HepG2 (cell line): ENCODE results near the gene SH2D6. TPM values are rescaled to one million over a fixed set of nuclear protein-coding genes. Genes with fewer than 3 reads are reported as not detected.

Source experiments
- FOSL1 ChIP-seq: sonication (generic); formaldehyde crosslinking; IDR thresholded peaks from 2 replicates; pipeline ENCODE4 v1.9.0; 2021; ENCODE audit warnings: missing genetic modification reagents, borderline replicate concordance
- HINFP ChIP-seq: sonication (generic); formaldehyde crosslinking; IDR thresholded peaks from 2 replicates; pipeline ENCODE4 v1.4.0; 2020; ENCODE audit warnings: low read depth, mild to moderate bottlenecking, missing genetic modification reagents
- HNRNPUL1 ChIP-seq: fragments of 200-400 bp; formaldehyde crosslinking; IDR thresholded peaks from 2 replicates; pipeline ENCODE4 v1.6.1; 2017; ENCODE audit warnings: low read depth, mild to moderate bottlenecking, low read length, moderate library complexity
- ISL2 ChIP-seq: sonication (generic); formaldehyde crosslinking; IDR thresholded peaks from 2 replicates; pipeline ENCODE4 v1.5.0; 2020; ENCODE audit warnings: missing genetic modification reagents
- KLF6 ChIP-seq: IDR thresholded peaks from 2 replicates; pipeline ENCODE4 v1.8.0; 2016; ENCODE audit warnings: missing biosample characterization, missing genetic modification reagents
- MIER2 ChIP-seq: IDR thresholded peaks from 2 replicates; pipeline ENCODE4 v1.6.1; 2016; ENCODE audit warnings: missing biosample characterization, missing genetic modification reagents
- NCOR1 ChIP-seq: fragments of 200-600 bp; sonication (generic); IDR thresholded peaks from 2 replicates; pipeline ENCODE4 v1.7.0; 2017; ENCODE audit warnings: antibody characterized with exemption, low read length, borderline replicate concordance
- SP140L ChIP-seq: sonication (generic); formaldehyde crosslinking; IDR thresholded peaks from 2 replicates; pipeline ENCODE4 v1.4.0; 2020; ENCODE audit warnings: missing genetic modification reagents, borderline replicate concordance
- SP5 ChIP-seq: IDR thresholded peaks from 2 replicates; pipeline ENCODE4 v1.6.1; 2016; ENCODE audit warnings: low read depth, borderline replicate concordance
- STAG1 ChIP-seq: sonication (generic); formaldehyde crosslinking; IDR thresholded peaks from 2 replicates; pipeline ENCODE4 v1.4.0; 2020; ENCODE audit warnings: missing genetic modification reagents
- TCF12 ChIP-seq, 2 experiments: fragments of 450-650 bp in 1 of 2; sonication (generic) in 1 of 2; formaldehyde crosslinking in 1 of 2; IDR thresholded peaks; 2 replicates each; pipeline versions ENCODE4 v1.6.1 to v1.8.0; 2017 to 2022; ENCODE audit warnings: antibody characterized with exemption in 1 of 2, mild to moderate bottlenecking in 1 of 2, missing genetic modification reagents in 1 of 2, moderate library complexity in 1 of 2
- ZFP36L1 ChIP-seq: sonication (generic); formaldehyde crosslinking; IDR thresholded peaks from 2 replicates; pipeline ENCODE4 v1.8.0; 2022; ENCODE audit warnings: mild to moderate bottlenecking, missing genetic modification reagents, moderate library complexity
- ZSCAN20 ChIP-seq: sonication (generic); formaldehyde crosslinking; IDR thresholded peaks from 2 replicates; pipeline ENCODE4 v1.4.0; 2020; ENCODE audit warnings: missing genetic modification reagents, mild to moderate bottlenecking, borderline replicate concordance
- polyA plus RNA-seq, 8 experiments: library from polyadenylated mRNA; depleted of rRNA in 3 of 8; stranded (reverse) in 7 of 8; unstranded in 1 of 8; fragments of >200 nt; fragmentation: Illumina TruSeq in 4 of 8; extraction: Trizol in 4 of 8; gene quantifications; 2 replicates each; pipeline versions ENCODE4 v1.2.1 to v1.2.3, GENCODE V29; 2011 to 2016; ENCODE audit warnings: low read depth in 4 of 8, missing spikeins in 1 of 8, mixed read lengths in 1 of 8; ENCODE audit not compliant: insufficient read depth in 1 of 8
- total RNA-seq, 5 experiments: library from RNA; depleted of rRNA; stranded (reverse); fragments of >200 nt; fragmentation: Illumina TruSeq; extraction: Trizol; gene quantifications; 2 replicates each; pipeline ENCODE4 v1.2.3, GENCODE V29; 2016; ENCODE audit warnings: low read depth in 1 of 5
- TF ChIP-seq, protein P1 (sequence below): sonication (generic); formaldehyde crosslinking; IDR thresholded peaks from 2 replicates; pipeline ENCODE4 v1.5.0; 2020; ENCODE audit warnings: mild to moderate bottlenecking, missing genetic modification reagents, borderline replicate concordance
- TF ChIP-seq, protein P2 (sequence below): sonication (generic); formaldehyde crosslinking; IDR thresholded peaks from 2 replicates; pipeline ENCODE4 v1.5.0; 2020; ENCODE audit warnings: missing genetic modification reagents
- TF ChIP-seq, protein P3 (sequence below): sonication (generic); formaldehyde crosslinking; IDR thresholded peaks from 2 replicates; pipeline ENCODE4 v1.5.1; 2020; ENCODE audit warnings: missing genetic modification reagents, mild to moderate bottlenecking, borderline replicate concordance

Gene SH2D6
- total and polyA plus RNA-seq, 2 of the 13 experiments (the other 11 are each of a cell fraction or from before 2014, with no cell fraction given) = 0.11 to 0.26 TPM

GRCh38 chr2:85421260-85422071, 3.0 kb downstream of the SH2D6 start (continued):
- peak; percentile 76; the same call in 1 of the 2 replicates for TF ChIP-seq SP5 (CRISPR knock-in tag)
- TF ChIP-seq ZSCAN20 (CRISPR knock-in tag) = peak; percentile 93; the same call in 1 of the 2 replicates
- TF ChIP-seq MIER2 (CRISPR knock-in tag) = peak; percentile 84; the same call in 1 of the 2 replicates
- TF ChIP-seq, protein P1, sequence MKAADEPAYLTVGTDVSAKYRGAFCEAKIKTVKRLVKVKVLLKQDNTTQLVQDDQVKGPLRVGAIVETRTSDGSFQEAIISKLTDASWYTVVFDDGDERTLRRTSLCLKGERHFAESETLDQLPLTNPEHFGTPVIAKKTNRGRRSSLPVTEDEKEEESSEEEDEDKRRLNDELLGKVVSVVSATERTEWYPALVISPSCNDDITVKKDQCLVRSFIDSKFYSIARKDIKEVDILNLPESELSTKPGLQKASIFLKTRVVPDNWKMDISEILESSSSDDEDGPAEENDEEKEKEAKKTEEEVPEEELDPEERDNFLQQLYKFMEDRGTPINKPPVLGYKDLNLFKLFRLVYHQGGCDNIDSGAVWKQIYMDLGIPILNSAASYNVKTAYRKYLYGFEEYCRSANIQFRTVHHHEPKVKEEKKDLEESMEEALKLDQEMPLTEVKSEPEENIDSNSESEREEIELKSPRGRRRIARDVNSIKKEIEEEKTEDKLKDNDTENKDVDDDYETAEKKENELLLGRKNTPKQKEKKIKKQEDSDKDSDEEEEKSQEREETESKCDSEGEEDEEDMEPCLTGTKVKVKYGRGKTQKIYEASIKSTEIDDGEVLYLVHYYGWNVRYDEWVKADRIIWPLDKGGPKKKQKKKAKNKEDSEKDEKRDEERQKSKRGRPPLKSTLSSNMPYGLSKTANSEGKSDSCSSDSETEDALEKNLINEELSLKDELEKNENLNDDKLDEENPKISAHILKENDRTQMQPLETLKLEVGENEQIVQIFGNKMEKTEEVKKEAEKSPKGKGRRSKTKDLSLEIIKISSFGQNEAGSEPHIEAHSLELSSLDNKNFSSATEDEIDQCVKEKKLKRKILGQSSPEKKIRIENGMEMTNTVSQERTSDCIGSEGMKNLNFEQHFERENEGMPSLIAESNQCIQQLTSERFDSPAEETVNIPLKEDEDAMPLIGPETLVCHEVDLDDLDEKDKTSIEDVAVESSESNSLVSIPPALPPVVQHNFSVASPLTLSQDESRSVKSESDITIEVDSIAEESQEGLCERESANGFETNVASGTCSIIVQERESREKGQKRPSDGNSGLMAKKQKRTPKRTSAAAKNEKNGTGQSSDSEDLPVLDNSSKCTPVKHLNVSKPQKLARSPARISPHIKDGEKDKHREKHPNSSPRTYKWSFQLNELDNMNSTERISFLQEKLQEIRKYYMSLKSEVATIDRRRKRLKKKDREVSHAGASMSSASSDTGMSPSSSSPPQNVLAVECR = peak; percentile 75; the same call in 1 of the 2 replicates
- TF ChIP-seq ISL2 = peak; percentile 97
- TF ChIP-seq TCF12 (IDR thresholded peaks at IDR 0.05) = no peak
- peak; percentile 87; the same call in 1 of the 2 replicates for TF ChIP-seq TCF12 (CRISPR knock-in tag; IDR thresholded peaks at IDR 0.05)
- peak; percentile 98 for TF ChIP-seq FOSL1
- TF ChIP-seq KLF6 (CRISPR knock-in tag) = peak; percentile 75; the same call in 1 of the 2 replicates
- TF ChIP-seq, protein P2, sequence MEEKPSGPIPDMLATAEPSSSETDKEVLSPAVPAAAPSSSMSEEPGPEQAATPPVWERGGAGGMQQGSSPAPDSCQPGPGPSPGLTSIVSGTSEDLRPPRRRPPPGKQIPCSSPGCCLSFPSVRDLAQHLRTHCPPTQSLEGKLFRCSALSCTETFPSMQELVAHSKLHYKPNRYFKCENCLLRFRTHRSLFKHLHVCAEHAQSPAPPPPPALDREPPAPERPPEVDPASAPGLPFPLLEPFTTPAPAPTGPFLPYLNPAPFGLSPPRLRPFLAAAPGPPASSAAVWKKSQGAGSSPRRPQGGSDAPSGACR (CRISPR knock-in tag) = peak; percentile 94; the same call in 1 of the 2 replicates
- TF ChIP-seq ZFP36L1 (CRISPR knock-in tag) = peak; percentile 17; the same call in 1 of the 2 replicates
- TF ChIP-seq HNRNPUL1 = no peak
- peak; percentile 82; the same call in 1 of the 2 replicates for TF ChIP-seq HINFP
- TF ChIP-seq, protein P3, sequence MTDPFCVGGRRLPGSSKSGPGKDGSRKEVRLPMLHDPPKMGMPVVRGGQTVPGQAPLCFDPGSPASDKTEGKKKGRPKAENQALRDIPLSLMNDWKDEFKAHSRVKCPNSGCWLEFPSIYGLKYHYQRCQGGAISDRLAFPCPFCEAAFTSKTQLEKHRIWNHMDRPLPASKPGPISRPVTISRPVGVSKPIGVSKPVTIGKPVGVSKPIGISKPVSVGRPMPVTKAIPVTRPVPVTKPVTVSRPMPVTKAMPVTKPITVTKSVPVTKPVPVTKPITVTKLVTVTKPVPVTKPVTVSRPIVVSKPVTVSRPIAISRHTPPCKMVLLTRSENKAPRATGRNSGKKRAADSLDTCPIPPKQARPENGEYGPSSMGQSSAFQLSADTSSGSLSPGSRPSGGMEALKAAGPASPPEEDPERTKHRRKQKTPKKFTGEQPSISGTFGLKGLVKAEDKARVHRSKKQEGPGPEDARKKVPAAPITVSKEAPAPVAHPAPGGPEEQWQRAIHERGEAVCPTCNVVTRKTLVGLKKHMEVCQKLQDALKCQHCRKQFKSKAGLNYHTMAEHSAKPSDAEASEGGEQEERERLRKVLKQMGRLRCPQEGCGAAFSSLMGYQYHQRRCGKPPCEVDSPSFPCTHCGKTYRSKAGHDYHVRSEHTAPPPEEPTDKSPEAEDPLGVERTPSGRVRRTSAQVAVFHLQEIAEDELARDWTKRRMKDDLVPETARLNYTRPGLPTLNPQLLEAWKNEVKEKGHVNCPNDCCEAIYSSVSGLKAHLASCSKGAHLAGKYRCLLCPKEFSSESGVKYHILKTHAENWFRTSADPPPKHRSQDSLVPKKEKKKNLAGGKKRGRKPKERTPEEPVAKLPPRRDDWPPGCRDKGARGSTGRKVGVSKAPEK (CRISPR knock-in tag) = peak; percentile 55; the same call in 1 of the 2 replicates
- TF ChIP-seq NCOR1 = peak; percentile 97
- peak; percentile 96; the same call in 1 of the 2 replicates for TF ChIP-seq SP140L (CRISPR knock-in tag)
- peak; percentile 29; the same call in 1 of the 2 replicates for TF ChIP-seq STAG1 (CRISPR knock-in tag)
